Endodermal cell (in vitro differentiated cells): Measurements from ENCODE around the gene KIF5C. TPM values are rescaled to one million over a fixed set of nuclear protein-coding genes. Genes with fewer than 3 reads are reported as not detected.

ENCODE experiments used
- DNase-seq: peaks from one replicate; pipeline ENCODE4 v3.0.0-alpha.2; 2017
- H3K27ac ChIP-seq: 2 replicates; pipeline ENCODE4 v1.5.1; 2013; ENCODE audit warnings: mild to moderate bottlenecking, low read depth, low read length, moderate library complexity
- H3K27me3 ChIP-seq: 2 replicates; pipeline ENCODE4 v1.6.1; 2013; ENCODE audit warnings: mild to moderate bottlenecking, low read length, moderate library complexity; ENCODE audit not compliant: insufficient read depth, control insufficient read depth, poor library complexity, severe bottlenecking
- H3K36me3 ChIP-seq: 2 replicates; pipeline ENCODE4 v1.7.0; 2013; ENCODE audit warnings: mild to moderate bottlenecking, low read length, moderate library complexity; ENCODE audit not compliant: control insufficient read depth, insufficient read depth
- H3K4me1 ChIP-seq: one replicate; pipeline ENCODE4 v1.7.0; 2013; ENCODE audit warnings: low read length; ENCODE audit not compliant: control insufficient read depth, insufficient read depth
- H3K4me3 ChIP-seq: 2 replicates; pipeline ENCODE4 v1.5.1; 2013; ENCODE audit warnings: mild to moderate bottlenecking, low read length, moderate library complexity
- H3K9ac ChIP-seq: 2 replicates; pipeline ENCODE4 v1.6.1; 2013; ENCODE audit warnings: mild to moderate bottlenecking, low read length, moderate library complexity; ENCODE audit not compliant: poor library complexity, severe bottlenecking; ENCODE audit errors: extremely low read depth
- H3K9me3 ChIP-seq: 2 replicates; pipeline ENCODE4 v1.6.1; 2013; ENCODE audit warnings: mild to moderate bottlenecking, low read length, moderate library complexity; ENCODE audit not compliant: control insufficient read depth
- H3K27ac Mint-ChIP-seq: 2 replicates; pipeline ENCODE4 v1.8.0; 2020; ENCODE audit warnings: mixed read lengths
- H3K27me3 Mint-ChIP-seq: 2 replicates; pipeline ENCODE4 v1.8.0; 2021; ENCODE audit warnings: mild to moderate bottlenecking, mixed read lengths; ENCODE audit not compliant: insufficient read depth
- H3K36me3 Mint-ChIP-seq: 2 replicates; pipeline ENCODE4 v1.8.0; 2020; ENCODE audit warnings: low read depth, mixed read lengths
- H3K4me1 Mint-ChIP-seq: 2 replicates; pipeline ENCODE4 v1.8.0; 2020; ENCODE audit warnings: mixed read lengths
- H3K4me3 Mint-ChIP-seq: 2 replicates; pipeline ENCODE4 v1.8.0; 2020; ENCODE audit warnings: mild to moderate bottlenecking, moderate library complexity, mixed read lengths
- H3K9me3 Mint-ChIP-seq: 2 replicates; pipeline ENCODE4 v1.8.0; 2020; ENCODE audit warnings: mild to moderate bottlenecking, mixed read lengths
- CTCF ChIP-seq: fragments of 200-600 bp; sonication (generic); conservative IDR thresholded peaks from 2 replicates; pipeline ENCODE4 v1.5.0; 2021; ENCODE audit warnings: antibody characterized with exemption, mild to moderate bottlenecking
- WGBS, 2 experiments: methylation state at CpG; one replicate each; pipeline versions ENCODE4 v1.1.5 to v1.1.7; 2013; ENCODE audit warnings: missing lambda C conversion rate in 2 of 2, mixed read lengths in 1 of 2; ENCODE audit not compliant: insufficient coverage in 1 of 2, insufficient read length in 1 of 2; 5-methylcytosine and 5-hydroxymethylcytosine counted together
- total RNA-seq, 2 donors: library from RNA; stranded (reverse); fragmentation: NEBNext Ultra II Directional in 1 of 2; extraction: Animal tissue kit (Norgen Biotek cat#: 25700) in 1 of 2; gene quantifications; 2 replicates in 1 of 2; 3 replicates in 1 of 2; pipeline ENCODE4 v1.2.1, GENCODE V29; 2021

The KIF5C gene
- total RNA-seq, 2 donors from 2014 or later, result 39.1 to 41.9 TPM

GRCh38 chr2:148965623-148966437 is 90.8 kb downstream of the KIF5C start:
- no peaks in the 10 kb centered on the region for H3K27me3 ChIP-seq
- H3K27ac Mint-ChIP-seq, result no peak overlapping the region
- peaks cover 2% of the 10 kb centered on the region for H3K27me3 Mint-ChIP-seq
- DNase-seq, result no peak
- no peak overlapping the region for H3K9ac ChIP-seq
- no peaks in the 10 kb centered on the region for H3K9me3 ChIP-seq
- H3K27ac ChIP-seq, result no peak overlapping the region
- no peaks in the 10 kb centered on the region for H3K4me1 Mint-ChIP-seq
- TF ChIP-seq CTCF, result no peak
- peaks cover 19% of the 10 kb centered on the region for H3K36me3 Mint-ChIP-seq
- H3K9me3 Mint-ChIP-seq, result no peaks in the 10 kb centered on the region
- H3K4me3 ChIP-seq, result no peak overlapping the region
- WGBS, 2 experiments, result 89 to 94% methylated on average over 7 to 12 of the region's 12 CpGs
- H3K4me3 Mint-ChIP-seq, result no peak overlapping the region
- no peaks in the 10 kb centered on the region for H3K4me1 ChIP-seq
- peaks cover 9% of the 10 kb centered on the region for H3K36me3 ChIP-seq

DNA sequence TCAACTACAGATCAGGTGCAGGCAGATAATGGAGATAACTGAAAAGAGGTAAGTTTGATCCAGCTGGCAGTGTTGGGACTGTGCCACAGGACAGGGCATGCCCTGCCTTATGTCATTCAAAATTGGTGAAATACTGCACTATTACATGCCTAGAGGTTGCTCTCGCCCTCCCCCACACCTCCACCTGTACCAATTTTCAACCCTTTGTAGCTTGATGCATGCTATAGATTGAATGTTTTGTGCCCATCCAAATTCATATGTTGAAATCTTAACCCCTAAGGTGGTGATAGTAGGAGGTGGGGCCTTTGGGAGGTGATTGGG is 91.4 kb downstream of the KIF5C start:
- H3K27me3 Mint-ChIP-seq, result peaks cover 2% of the 10 kb centered on the region
- 73% methylated on average over 1 of the region's 1 CpG; no CpG with 5 or more reads in 1 of the 2 experiments for WGBS, 2 experiments
- no peak overlapping the region for H3K9ac ChIP-seq
- no peak for TF ChIP-seq CTCF
- H3K4me3 Mint-ChIP-seq, result no peak overlapping the region
- H3K27ac Mint-ChIP-seq, result no peak overlapping the region
- H3K4me1 Mint-ChIP-seq, result no peaks in the 10 kb centered on the region
- H3K36me3 Mint-ChIP-seq, result peaks cover 19% of the 10 kb centered on the region
- peaks cover 6% of the 10 kb centered on the region for H3K36me3 ChIP-seq
- H3K9me3 ChIP-seq, result no peaks in the 10 kb centered on the region
- no peaks in the 10 kb centered on the region for H3K4me1 ChIP-seq
- H3K9me3 Mint-ChIP-seq, result no peaks in the 10 kb centered on the region
- H3K27ac ChIP-seq, result no peak overlapping the region
- no peak overlapping the region for H3K4me3 ChIP-seq
- DNase-seq, result no peak
- no peaks in the 10 kb centered on the region for H3K27me3 ChIP-seq

DNA sequence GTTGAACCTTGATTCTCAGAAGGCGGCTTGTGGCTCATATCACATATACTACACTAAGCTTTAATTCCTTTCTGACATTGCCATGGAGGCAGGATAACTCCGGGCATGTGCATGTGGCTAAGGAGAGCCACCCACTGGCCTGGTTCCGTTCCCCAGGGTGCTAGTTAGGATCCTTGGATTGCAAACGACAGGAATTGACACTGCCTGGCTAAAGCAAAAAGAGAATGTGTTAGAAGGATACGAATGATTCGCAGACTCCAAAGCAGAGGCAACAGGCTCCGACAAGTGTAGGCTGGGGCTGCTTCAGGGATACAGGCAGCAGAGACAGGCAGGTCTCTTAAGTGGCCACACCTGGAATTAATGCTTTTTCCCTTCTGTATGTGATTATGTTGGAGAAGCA is 92.0 kb downstream of the KIF5C start:
- Mint-ChIP-seq H3K36me3 (peaks cover 13% of the 10 kb centered on the region), H3K27ac (no peak overlapping the region), H3K4me1 (peaks cover under 1% of the 10 kb centered on the region), H3K9me3 (no peaks in the 10 kb centered on the region), H3K27me3 (peaks cover 2% of the 10 kb centered on the region), H3K4me3 (no peak overlapping the region)
- Histone ChIP-seq H3K4me3 (no peak overlapping the region), H3K27ac (no peak overlapping the region), H3K27me3 (no peaks in the 10 kb centered on the region), H3K9ac (no peak overlapping the region), H3K36me3 (no peaks in the 10 kb centered on the region), H3K4me1 (no peaks in the 10 kb centered on the region), H3K9me3 (no peaks in the 10 kb centered on the region)
- 86 to 93% methylated on average over 4 to 7 of the region's 7 CpGs for WGBS, 2 experiments
- no peak for DNase-seq
- TF ChIP-seq CTCF, result no peak
